Measurements from ENCODE around the gene TRIM31. TPM values are rescaled to one million over a fixed set of nuclear protein-coding genes. Genes with fewer than 3 reads are reported as not detected.

The TRIM31 gene
- total RNA-seq, 2 donors from 2014 or later = 0.32 TPM; not detected in 1

- no peak overlapping the region for H3K27ac ChIP-seq
- H3K27me3 ChIP-seq (replicated peaks; ENCODE audit: insufficient read depth) = no peaks in the 10 kb centered on the region
- H3K4me3 ChIP-seq = no peak overlapping the region
- 64% methylated on average over 3 of the region's 3 CpGs for WGBS
- no peaks in the 10 kb centered on the region for H3K9me3 ChIP-seq
- no peaks in the 10 kb centered on the region for H3K36me3 ChIP-seq
- no peaks in the 10 kb centered on the region for H3K4me1 ChIP-seq (replicated peaks)
- intact Hi-C loops (cut with DNase I) = no loop called here
- TF ChIP-seq, protein P1, sequence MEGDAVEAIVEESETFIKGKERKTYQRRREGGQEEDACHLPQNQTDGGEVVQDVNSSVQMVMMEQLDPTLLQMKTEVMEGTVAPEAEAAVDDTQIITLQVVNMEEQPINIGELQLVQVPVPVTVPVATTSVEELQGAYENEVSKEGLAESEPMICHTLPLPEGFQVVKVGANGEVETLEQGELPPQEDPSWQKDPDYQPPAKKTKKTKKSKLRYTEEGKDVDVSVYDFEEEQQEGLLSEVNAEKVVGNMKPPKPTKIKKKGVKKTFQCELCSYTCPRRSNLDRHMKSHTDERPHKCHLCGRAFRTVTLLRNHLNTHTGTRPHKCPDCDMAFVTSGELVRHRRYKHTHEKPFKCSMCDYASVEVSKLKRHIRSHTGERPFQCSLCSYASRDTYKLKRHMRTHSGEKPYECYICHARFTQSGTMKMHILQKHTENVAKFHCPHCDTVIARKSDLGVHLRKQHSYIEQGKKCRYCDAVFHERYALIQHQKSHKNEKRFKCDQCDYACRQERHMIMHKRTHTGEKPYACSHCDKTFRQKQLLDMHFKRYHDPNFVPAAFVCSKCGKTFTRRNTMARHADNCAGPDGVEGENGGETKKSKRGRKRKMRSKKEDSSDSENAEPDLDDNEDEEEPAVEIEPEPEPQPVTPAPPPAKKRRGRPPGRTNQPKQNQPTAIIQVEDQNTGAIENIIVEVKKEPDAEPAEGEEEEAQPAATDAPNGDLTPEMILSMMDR (IDR thresholded peaks at IDR 0.05) = no peak
- no peak for TF ChIP-seq POLR2AphosphoS5 (IDR thresholded peaks at IDR 0.05)
- no peak for TF ChIP-seq POLR2A (IDR thresholded peaks at IDR 0.05)
- no peak for DNase-seq (ENCODE audit: low spot score)
These were observed 41.0 kb downstream of the TRIM31 start for GRCh38 chr6:30071858-30072257.

GRCh38 chr6:30071081-30071818 is 41.6 kb downstream of the TRIM31 start:
- H3K9me3 ChIP-seq = no peaks in the 10 kb centered on the region
- no peaks in the 10 kb centered on the region for H3K27me3 ChIP-seq (replicated peaks; ENCODE audit: insufficient read depth)
- intact Hi-C loops (cut with DNase I) = no loop called here
- 54% methylated on average over 52 of the region's 68 CpGs for WGBS
- H3K36me3 ChIP-seq = no peaks in the 10 kb centered on the region
- H3K27ac ChIP-seq = no peak overlapping the region
- TF ChIP-seq POLR2A (IDR thresholded peaks at IDR 0.05) (no peak), POLR2AphosphoS5 (IDR thresholded peaks at IDR 0.05) (no peak)
- TF ChIP-seq, protein P1 (IDR thresholded peaks at IDR 0.05) = no peak
- no peaks in the 10 kb centered on the region for H3K4me1 ChIP-seq (replicated peaks)
- no peak for DNase-seq (ENCODE audit: low spot score)
- H3K4me3 ChIP-seq = no peak overlapping the region

GRCh38 chr6:30067460-30068139 is 45.3 kb downstream of the TRIM31 start:
- 14% methylated on average over 8 of the region's 8 CpGs for WGBS

GRCh38 chr6:30066577-30067459 is 46.1 kb downstream of the TRIM31 start, which contains the start of gene PPP1R11:
Gene PPP1R11, plus strand, starts transcription at chr6:30067198. Its CDS starts 213 bp downstream, at chr6:30067411.
- Histone ChIP-seq H3K4me3 (peak within 1 kb of the TSS; percentile 58 to 61), H3K36me3 (no peaks in the 10 kb centered on the region), H3K27ac (peak within 1 kb of the TSS; percentile 85 to 95), H3K9me3 (no peaks in the 10 kb centered on the region), H3K27me3 (replicated peaks; ENCODE audit: insufficient read depth) (no peaks in the 10 kb centered on the region), H3K4me1 (replicated peaks) (no peaks in the 10 kb centered on the region)
- WGBS = under 1% methylated on average over 46 of the region's 46 CpGs
- intact Hi-C loops (cut with DNase I) = no loop called here
- DNase-seq (ENCODE audit: low spot score) = peak; percentile 98
- TF ChIP-seq, protein P1 (IDR thresholded peaks at IDR 0.05) = peak in 1 of 4 experiments; percentile 24
- TF ChIP-seq POLR2A (IDR thresholded peaks at IDR 0.05) (peak; percentile 79), POLR2AphosphoS5 (IDR thresholded peaks at IDR 0.05) (peak; percentile 100)

More at GRCh38 chr6:30067460-30068139, 45.3 kb downstream of the TRIM31 start:
- Histone ChIP-seq H3K9me3 (no peaks in the 10 kb centered on the region), H3K4me1 (replicated peaks) (no peaks in the 10 kb centered on the region), H3K4me3 (peak overlapping the region; percentile 58 to 61), H3K27me3 (replicated peaks; ENCODE audit: insufficient read depth) (no peaks in the 10 kb centered on the region), H3K36me3 (no peaks in the 10 kb centered on the region), H3K27ac (peak overlapping the region; percentile 85 to 95)
- TF ChIP-seq, protein P1 (IDR thresholded peaks at IDR 0.05) = no peak
- TF ChIP-seq POLR2A (IDR thresholded peaks at IDR 0.05) (no peak), POLR2AphosphoS5 (IDR thresholded peaks at IDR 0.05) (no peak)
- no peak for DNase-seq (ENCODE audit: low spot score)
- intact Hi-C loops (cut with DNase I) = no loop called here

Data from prostate gland (tissue), 2 donors.